ENCODE results near the gene CLCN6. TPM values are rescaled to one million over a fixed set of nuclear protein-coding genes. Genes with fewer than 3 reads are reported as not detected.

CLCN6 gene
- total RNA-seq, 4 donors from 2014 or later: 14.8 to 38.4 (median 16.9) TPM

GRCh38 chr1:11790880-11791715 lies 14.9 kb upstream of the CLCN6 start:
- TF ChIP-seq CTCF (IDR thresholded peaks at IDR 0.05) (no peak), POLR2A (IDR thresholded peaks at IDR 0.05) (peak in 1 of 2 donors; percentile 47)
- WGBS, 2 donors: 82 to 87% methylated on average over 11 to 19 of the region's 19 CpGs
- DNase-seq: peak; percentile 63 to 65
- no peaks in the 10 kb centered on the region for H3K9me3 ChIP-seq
- H3K36me3 ChIP-seq: peaks cover 26 to 33% of the 10 kb centered on the region in 2 donors
- H3K27me3 ChIP-seq: no peaks in the 10 kb centered on the region
- H3K27ac ChIP-seq: peak overlapping the region; percentile 78 to 97 (median 97)
- H3K4me1 ChIP-seq: peaks cover 59 to 81% of the 10 kb centered on the region in 2 donors
- no peak overlapping the region for H3K4me3 ChIP-seq (replicated peaks in 1 of 3)
- intact Hi-C loops (cut with DNase I): loop anchor here (5.0 kb wide), 1 partner anchor 54 kb away; the partner anchor contains the start of gene AGTRAP

DNA sequence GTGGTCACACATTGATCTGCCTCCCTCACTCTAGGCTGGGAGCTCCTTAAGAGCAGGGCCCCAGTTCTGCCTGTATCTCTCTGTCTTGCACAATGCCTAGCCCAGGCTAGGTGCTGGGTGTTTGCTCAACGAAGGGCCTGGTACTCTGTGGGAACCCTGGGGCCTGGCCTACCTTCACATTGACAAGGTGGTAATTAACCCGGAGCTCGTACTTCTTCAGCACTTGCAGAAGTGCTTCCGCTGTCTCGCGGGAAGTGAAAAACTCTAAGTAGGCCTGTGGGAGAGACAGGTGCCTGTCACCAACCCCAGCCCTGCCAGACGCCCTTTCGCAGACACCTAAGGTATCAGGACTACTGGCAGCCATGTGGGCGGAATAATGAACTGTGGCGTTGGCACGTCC lies 13.9 kb upstream of the CLCN6 start:
- Histone ChIP-seq H3K27ac (peak overlapping the region; percentile 78 to 97 (median 97)), H3K4me3 (replicated peaks in 1 of 3) (no peak overlapping the region), H3K27me3 (no peaks in the 10 kb centered on the region), H3K9me3 (no peaks in the 10 kb centered on the region), H3K4me1 (peaks cover 59 to 81% of the 10 kb centered on the region in 2 donors), H3K36me3 (peaks cover 27 to 33% of the 10 kb centered on the region in 2 donors)
- intact Hi-C loops (cut with DNase I): loop anchor here (5.0 kb wide), 1 partner anchor 55 kb away; the partner anchor contains the start of gene AGTRAP
- TF ChIP-seq CTCF (IDR thresholded peaks at IDR 0.05) (no peak), POLR2A (IDR thresholded peaks at IDR 0.05) (no peak)
- no peak for DNase-seq
- 83 to 87% methylated on average over 11 of the region's 11 CpGs for WGBS, 2 donors

GRCh38 chr1:11793819-11794218 lies 12.2 kb upstream of the CLCN6 start:
- intact Hi-C loops (cut with DNase I): loop anchor here (5.0 kb wide), 1 partner anchor 57 kb away; the partner anchor contains the start of gene AGTRAP
- H3K4me1 ChIP-seq: peaks cover 53 to 80% of the 10 kb centered on the region in 2 donors
- TF ChIP-seq CTCF (IDR thresholded peaks at IDR 0.05) (no peak), POLR2A (IDR thresholded peaks at IDR 0.05) (no peak)
- DNase-seq: no peak
- peak overlapping the region in 2 of 3 donors; percentile 84 to 91 for H3K27ac ChIP-seq
- peaks cover 27 to 33% of the 10 kb centered on the region in 2 donors for H3K36me3 ChIP-seq
- no peak overlapping the region for H3K4me3 ChIP-seq (replicated peaks in 1 of 3)
- no peaks in the 10 kb centered on the region for H3K9me3 ChIP-seq
- H3K27me3 ChIP-seq: no peaks in the 10 kb centered on the region
- 94 to 97% methylated on average over 11 to 13 of the region's 15 CpGs for WGBS, 2 donors

- WGBS, 2 donors: 74 to 94% methylated on average over 12 to 19 of the region's 19 CpGs
- intact Hi-C loops (cut with DNase I): loop anchor here (5.0 kb wide), 1 partner anchor 57 kb away; the partner anchor contains the start of gene AGTRAP
- TF ChIP-seq POLR2A (IDR thresholded peaks at IDR 0.05): no peak
- TF ChIP-seq CTCF (IDR thresholded peaks at IDR 0.05): no peak
- Histone ChIP-seq H3K9me3 (no peaks in the 10 kb centered on the region), H3K27me3 (no peaks in the 10 kb centered on the region), H3K4me1 (peaks cover 45 to 72% of the 10 kb centered on the region in 2 donors), H3K27ac (peak overlapping the region in 2 of 3 donors; percentile 84 to 91), H3K4me3 (replicated peaks in 1 of 3) (no peak overlapping the region), H3K36me3 (peaks cover 27 to 39% of the 10 kb centered on the region in 2 donors)
- peak; percentile 48 to 62 for DNase-seq
Measured at GRCh38 chr1:11794446-11795237, 11.3 kb upstream of the CLCN6 start.
